Thyroid gland (tissue), 4 donors: ENCODE measurements around the gene SVIP.

Experiments
- CTCF ChIP-seq, 6 experiments: fragments of 200-600 bp in 3 of 6; fragments of 450-650 bp in 3 of 6; sonication (generic) in 3 of 6; IDR thresholded peaks; one replicate each; pipeline ENCODE4 v1.5.1; 2016 to 2019; ENCODE audit warnings: antibody characterized with exemption in 6 of 6, mild to moderate bottlenecking in 2 of 6, inconsistent platforms in 1 of 6, moderate library complexity in 1 of 6
- POLR2A ChIP-seq, 2 donors: fragments of 450-650 bp; IDR thresholded peaks; one replicate each; pipeline ENCODE4 v1.6.1; 2017; ENCODE audit warnings: antibody characterized with exemption in 2 of 2, mild to moderate bottlenecking in 2 of 2, moderate library complexity in 1 of 2

- TF ChIP-seq CTCF (IDR thresholded peaks at IDR 0.05) (no peak), POLR2A (IDR thresholded peaks at IDR 0.05) (no peak)
These were observed 30.7 kb downstream of the SVIP start for GRCh38 chr11:22798901-22799300.
